A549 treated with Mapracorat at 1 μM for 4 hours (cell line): ENCODE measurements around the gene BNC1. TPM values are rescaled to one million over a fixed set of nuclear protein-coding genes. Genes with fewer than 3 reads are reported as not detected.

Experiments used
- total RNA-seq: library from RNA; stranded (reverse); fragments of 200-300 nt; extraction: Qiagen RNA extraction; gene quantifications from 5 replicates; pipeline ENCODE4 v1.2.3, GENCODE V29; 2022

The BNC1 gene
- total RNA-seq, result 0.72 to 0.95 TPM (median 0.76 TPM) in 5 replicates

GRCh38 chr15:83284559-83285283, at the start of gene BNC1:
BNC1 (minus strand) TSS chr15:83284664; CDS start chr15:83284628, 36 bp downstream.

GRCh38 chr15:83207660-83208366, 76.7 kb downstream of the BNC1 start, which contains the start of gene HDGFL3:
HDGFL3 (minus strand) TSS chr15:83207823; CDS start chr15:83207414, 409 bp downstream.

Other genes starting within 250 kb of the BNC1 start
- 47.2 to 61.0 TPM (median 56.2 TPM) in 5 replicates for gene BTBD1, start 217.4 kb downstream of the BNC1 start, total RNA-seq
- gene TM6SF1, start 177.0 kb downstream of the BNC1 start, total RNA-seq, result not detected in 5 replicates
- gene HDGFL3, start 76.8 kb downstream of the BNC1 start, total RNA-seq, result 43.4 to 70.7 TPM (median 54.8 TPM) in 5 replicates
- 0.47 to 1.3 TPM (median 0.78 TPM) in 5 replicates for gene SH3GL3, start 162.7 kb upstream of the BNC1 start, total RNA-seq